Right lobe of liver (tissue), 6 donors: ENCODE measurements around the gene NPW. TPM values are rescaled to one million over a fixed set of nuclear protein-coding genes. Genes with fewer than 3 reads are reported as not detected.
A peak's percentile ranks its signal among the peaks of the same experiment; 100 is the strongest.

Experiments used
- ATAC-seq, 4 donors: fragments of 200-7000 bp; cut with Tn5 transposase; one replicate each; pipeline ENCODE4 v1.9.1; 2020; ENCODE audit warnings: mild to moderate bottlenecking in 4 of 4, moderate library complexity in 4 of 4
- DNase-seq, 3 donors: peaks; one replicate each; pipeline ENCODE4 v3.0.0-alpha.2; 2020
- H3K27ac ChIP-seq, 3 donors: fragments of 200-600 bp; one replicate each; pipeline ENCODE4 v1.8.0; 2022
- H3K27me3 ChIP-seq, 2 donors: fragments of 200-600 bp; one replicate each; pipeline ENCODE4 v1.8.0; 2022
- H3K36me3 ChIP-seq, 4 donors: fragments of 200-600 bp; sonication (generic) in 1 of 4; one replicate each; pipeline versions ENCODE4 v1.5.1 to v1.8.0; 2017 to 2022; ENCODE audit warnings: control low read depth in 1 of 4
- H3K4me1 ChIP-seq, 4 donors: fragments of 200-600 bp; sonication (generic) in 1 of 4; one replicate each; pipeline versions ENCODE4 v1.5.1 to v1.8.0; 2017 to 2022; ENCODE audit warnings: control low read depth in 1 of 4
- H3K4me3 ChIP-seq, 3 donors: fragments of 200-600 bp; one replicate each; pipeline ENCODE4 v1.8.0; 2022
- H3K9me3 ChIP-seq, 4 donors: fragments of 200-600 bp; sonication (generic) in 1 of 4; one replicate each; pipeline versions ENCODE4 v1.5.1 to v1.8.0; 2017 to 2022; ENCODE audit warnings: control low read depth in 1 of 4
- CTCF ChIP-seq, 4 donors: fragments of 200-600 bp in 3 of 4; fragments of 450-650 bp in 1 of 4; IDR thresholded peaks; one replicate each; pipeline versions ENCODE4 v1.5.1 to v1.8.0; 2016 to 2022; ENCODE audit warnings: antibody characterized with exemption in 4 of 4, mild to moderate bottlenecking in 2 of 4
- POLR2A ChIP-seq: fragments of 450-650 bp; IDR thresholded peaks from one replicate; pipeline ENCODE4 v1.6.1; 2017; ENCODE audit warnings: antibody characterized with exemption, mild to moderate bottlenecking
- WGBS: methylation state at CpG from one replicate; pipeline ENCODE4 v1.1.6; 2018; ENCODE audit warnings: low coverage, low lambda C conversion rate; ENCODE audit not compliant: insufficient coverage; ENCODE audit errors: missing lambda C conversion rate; 5-methylcytosine and 5-hydroxymethylcytosine counted together
- intact Hi-C, 2 donors: fragments of 100-400 bp; cut with DNase I; formaldehyde crosslinking; loops; one replicate each; pipeline versions ENCODE4 v1.11.2 to v1.14.1; 2022
- total RNA-seq, 6 experiments: library from RNA; depleted of rRNA in 2 of 6; stranded (reverse); fragments of >200 nt in 2 of 6; fragmentation: NEBNext Ultra II Directional in 3 of 6; extraction: Animal tissue kit (Norgen Biotek cat#: 25700) in 3 of 6; gene quantifications; one replicate each; pipeline versions ENCODE4 v1.1.0 to v1.2.4, GENCODE V29; 2016 to 2023
- donor health status: DM: no; HTN: yes; CAD: no.
- donor health status: DM: no; HTN: no; CAD: no.
- donor health status: DM: no; HTN: no; CAD: no.
- donor health status: DM: no; HTN: yes; CAD: no.
- donor health status: DM: no; HTN: yes; CAD: no.

NPW gene
- total RNA-seq, 6 experiments from 2014 or later = 2.7 to 12.3 (median 8.2) TPM

- Histone ChIP-seq H3K4me1 (peaks cover 0 to 20% (median 5%) of the 10 kb centered on the region in 4 donors), H3K36me3 (peaks cover 0 to 13% (median 0%) of the 10 kb centered on the region in 4 donors), H3K27me3 (peaks cover 0 to 7% of the 10 kb centered on the region in 2 donors), H3K27ac (no peak overlapping the region), H3K9me3 (no peaks in the 10 kb centered on the region), H3K4me3 (no peak overlapping the region)
- DNase-seq = no peak
- WGBS = no CpG with 5 or more reads among the region's 25 CpGs
- no peak for ATAC-seq
- TF ChIP-seq POLR2A (no peak), CTCF (IDR thresholded peaks at IDR 0.05) (no peak)
- intact Hi-C loops = no loop called here
Observed at GRCh38 chr16:1990101-1990350, 29.6 kb upstream of the NPW start.

GRCh38 chr16:1990351-1991134 lies 29.0 kb upstream of the NPW start:
- DNase-seq (peak in 1 of 3 donors; percentile 55), ATAC-seq (no peak)
- no peak overlapping the region for H3K4me3 ChIP-seq
- intact Hi-C loops = no loop called here
- WGBS = 4% methylated on average over 5 of the region's 50 CpGs
- H3K9me3 ChIP-seq = no peaks in the 10 kb centered on the region
- peaks cover 0 to 7% of the 10 kb centered on the region in 2 donors for H3K27me3 ChIP-seq
- no peak overlapping the region for H3K27ac ChIP-seq
- no peak for TF ChIP-seq POLR2A
- no peak for TF ChIP-seq CTCF (IDR thresholded peaks at IDR 0.05)
- H3K4me1 ChIP-seq = peaks cover 0 to 18% (median 3%) of the 10 kb centered on the region in 4 donors
- H3K36me3 ChIP-seq = peaks cover 0 to 10% (median 0%) of the 10 kb centered on the region in 4 donors

GRCh38 chr16:1991135-1991551 lies 28.4 kb upstream of the NPW start:
- peaks cover 0 to 7% of the 10 kb centered on the region in 2 donors for H3K27me3 ChIP-seq
- TF ChIP-seq CTCF (IDR thresholded peaks at IDR 0.05) = no peak
- TF ChIP-seq POLR2A = no peak
- peak in 1 of 3 donors; percentile 31 for DNase-seq
- 8% methylated on average over 4 of the region's 18 CpGs for WGBS
- H3K36me3 ChIP-seq = peaks cover 0 to 4% (median 0%) of the 10 kb centered on the region in 4 donors
- H3K27ac ChIP-seq = no peak overlapping the region
- no peak for ATAC-seq
- peaks cover 0 to 18% (median 3%) of the 10 kb centered on the region in 4 donors for H3K4me1 ChIP-seq
- H3K9me3 ChIP-seq = no peaks in the 10 kb centered on the region
- intact Hi-C loops = no loop called here
- H3K4me3 ChIP-seq = no peak overlapping the region

DNA sequence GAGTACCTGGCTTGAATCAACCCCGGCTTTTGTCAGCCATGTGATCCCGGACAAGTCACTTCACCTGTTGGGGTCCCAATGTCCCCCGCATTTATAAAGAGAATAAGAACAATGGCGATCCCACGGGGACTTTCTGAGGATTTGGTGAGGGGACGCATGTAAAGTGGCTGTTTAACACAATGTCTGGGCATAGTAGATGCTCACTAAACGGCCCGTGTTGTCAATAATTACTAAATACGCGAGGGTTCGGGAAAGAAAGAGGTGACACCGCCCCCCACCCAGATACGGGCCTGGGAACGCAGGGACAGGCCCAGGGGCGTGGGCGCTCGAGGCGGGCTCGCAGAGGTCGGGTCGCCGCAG lies 28.0 kb upstream of the NPW start:
- peak overlapping the region; percentile 18 to 42 (median 18) for H3K4me3 ChIP-seq
- no peak for TF ChIP-seq POLR2A
- no peak for TF ChIP-seq CTCF (IDR thresholded peaks at IDR 0.05)
- H3K9me3 ChIP-seq = no peaks in the 10 kb centered on the region
- no peak overlapping the region for H3K27ac ChIP-seq
- peaks cover 0 to 7% of the 10 kb centered on the region in 2 donors for H3K27me3 ChIP-seq
- intact Hi-C loops = no loop called here
- H3K36me3 ChIP-seq = no peaks in the 10 kb centered on the region
- peaks cover 0 to 18% (median 3%) of the 10 kb centered on the region in 4 donors for H3K4me1 ChIP-seq
- WGBS = 20% methylated on average over 11 of the region's 22 CpGs
- ATAC-seq (no peak), DNase-seq (no peak)
